ENCODE data around the gene DUS2. TPM values are rescaled to one million over a fixed set of nuclear protein-coding genes. Genes with fewer than 3 reads are reported as not detected.

Gene DUS2
- total RNA-seq, 2 donors from 2014 or later = 23.3 to 43.5 TPM

GRCh38 chr16:68040506-68041288 is 17.6 kb downstream of the DUS2 start:
- no peaks in the 10 kb centered on the region for H3K9me3 Mint-ChIP-seq
- H3K4me3 Mint-ChIP-seq = no peak overlapping the region
- H3K27ac Mint-ChIP-seq = peak overlapping the region; percentile 15 to 72
- H3K27me3 Mint-ChIP-seq = no peaks in the 10 kb centered on the region
- peaks cover 11% of the 10 kb centered on the region for H3K36me3 Mint-ChIP-seq
- peak; percentile 93 to 94 for ATAC-seq
- peak; percentile 89 for DNase-seq (ENCODE audit: low spot score)
- H3K4me1 Mint-ChIP-seq (ENCODE audit: low read depth in 2 of 2) = peaks cover 11 to 27% of the 10 kb centered on the region in 2 donors

GRCh38 chr16:68041783-68042182 is 18.7 kb downstream of the DUS2 start:
- H3K36me3 Mint-ChIP-seq = peaks cover 11% of the 10 kb centered on the region
- H3K27ac Mint-ChIP-seq = no peak overlapping the region
- H3K4me1 Mint-ChIP-seq (ENCODE audit: low read depth in 2 of 2) = peaks cover 8 to 23% of the 10 kb centered on the region in 2 donors
- H3K9me3 Mint-ChIP-seq = no peaks in the 10 kb centered on the region
- H3K4me3 Mint-ChIP-seq = no peak overlapping the region
- DNase-seq (ENCODE audit: low spot score) (no peak), ATAC-seq (no peak)
- H3K27me3 Mint-ChIP-seq = no peaks in the 10 kb centered on the region

GRCh38 chr16:68046106-68046505 is 23.0 kb downstream of the DUS2 start:
- Mint-ChIP-seq H3K4me3 (no peak overlapping the region), H3K9me3 (no peaks in the 10 kb centered on the region), H3K27me3 (no peaks in the 10 kb centered on the region), H3K27ac (no peak overlapping the region), H3K36me3 (peaks cover 4% of the 10 kb centered on the region), H3K4me1 (ENCODE audit: low read depth in 2 of 2) (peaks cover 3 to 8% of the 10 kb centered on the region in 2 donors)
- no peak for DNase-seq (ENCODE audit: low spot score)
- ATAC-seq = no peak

GRCh38 chr16:68047987-68048386 is 24.9 kb downstream of the DUS2 start:
- peaks cover 4% of the 10 kb centered on the region for H3K36me3 Mint-ChIP-seq
- no peak for ATAC-seq

GRCh38 chr16:68049449-68049848 is 26.4 kb downstream of the DUS2 start:
- H3K9me3 Mint-ChIP-seq = no peaks in the 10 kb centered on the region
- no peaks in the 10 kb centered on the region for H3K27me3 Mint-ChIP-seq
- H3K4me1 Mint-ChIP-seq (ENCODE audit: low read depth in 2 of 2) = peaks cover 3 to 14% of the 10 kb centered on the region in 2 donors
- peaks cover 4% of the 10 kb centered on the region for H3K36me3 Mint-ChIP-seq
- H3K27ac Mint-ChIP-seq = no peak overlapping the region
- DNase-seq (ENCODE audit: low spot score) = no peak
- no peak overlapping the region for H3K4me3 Mint-ChIP-seq
- no peak for ATAC-seq

More at GRCh38 chr16:68047987-68048386, 24.9 kb downstream of the DUS2 start:
- no peaks in the 10 kb centered on the region for H3K9me3 Mint-ChIP-seq
- H3K27me3 Mint-ChIP-seq = no peaks in the 10 kb centered on the region
- no peak for DNase-seq (ENCODE audit: low spot score)
- H3K4me3 Mint-ChIP-seq = no peak overlapping the region
- H3K27ac Mint-ChIP-seq = peak overlapping the region in 1 of 2 donors; percentile 22
- peaks cover 3 to 8% of the 10 kb centered on the region in 2 donors for H3K4me1 Mint-ChIP-seq (ENCODE audit: low read depth in 2 of 2)

GRCh38 chr16:68055395-68055794 is 32.3 kb downstream of the DUS2 start:
- Mint-ChIP-seq H3K4me1 (ENCODE audit: low read depth in 2 of 2) (peaks cover 28 to 43% of the 10 kb centered on the region in 2 donors), H3K27me3 (no peaks in the 10 kb centered on the region), H3K4me3 (no peak overlapping the region), H3K9me3 (no peaks in the 10 kb centered on the region), H3K27ac (peak overlapping the region in 1 of 2 donors; percentile 51), H3K36me3 (peaks cover 10% of the 10 kb centered on the region)
- ATAC-seq (no peak), DNase-seq (ENCODE audit: low spot score) (no peak)

GRCh38 chr16:68059804-68060203 is 36.7 kb downstream of the DUS2 start:
- no peaks in the 10 kb centered on the region for H3K9me3 Mint-ChIP-seq
- H3K4me3 Mint-ChIP-seq = peak overlapping the region; percentile 52
- peaks cover 66 to 67% of the 10 kb centered on the region in 2 donors for H3K4me1 Mint-ChIP-seq (ENCODE audit: low read depth in 2 of 2)
- no peak for ATAC-seq
- H3K36me3 Mint-ChIP-seq = peaks cover 10% of the 10 kb centered on the region
- peak overlapping the region; percentile 72 to 79 for H3K27ac Mint-ChIP-seq
- DNase-seq (ENCODE audit: low spot score) = no peak
- no peaks in the 10 kb centered on the region for H3K27me3 Mint-ChIP-seq

- ATAC-seq = no peak
- H3K36me3 Mint-ChIP-seq = peaks cover 6% of the 10 kb centered on the region
Observed at GRCh38 chr16:68061396-68061795, 38.3 kb downstream of the DUS2 start.

GRCh38 chr16:68062910-68063393 is 39.9 kb downstream of the DUS2 start:
- peaks cover 5% of the 10 kb centered on the region for H3K36me3 Mint-ChIP-seq

More at GRCh38 chr16:68061396-68061795, 38.3 kb downstream of the DUS2 start:
- H3K4me1 Mint-ChIP-seq (ENCODE audit: low read depth in 2 of 2) = peaks cover 68% of the 10 kb centered on the region in 2 donors
- H3K27ac Mint-ChIP-seq = peak overlapping the region; percentile 79 to 91
- peak overlapping the region; percentile 86 for H3K4me3 Mint-ChIP-seq
- no peaks in the 10 kb centered on the region for H3K27me3 Mint-ChIP-seq
- no peaks in the 10 kb centered on the region for H3K9me3 Mint-ChIP-seq
- no peak for DNase-seq (ENCODE audit: low spot score)

GRCh38 chr16:68064791-68065365 is 41.8 kb downstream of the DUS2 start:
- Mint-ChIP-seq H3K4me3 (peak overlapping the region; percentile 82), H3K36me3 (peaks cover 7% of the 10 kb centered on the region)

More at GRCh38 chr16:68062910-68063393, 39.9 kb downstream of the DUS2 start:
- peak overlapping the region; percentile 86 for H3K4me3 Mint-ChIP-seq
- ATAC-seq (peak; percentile 87 to 91), DNase-seq (ENCODE audit: low spot score) (peak; percentile 86)
- H3K27ac Mint-ChIP-seq = peak overlapping the region; percentile 79 to 91
- peaks cover 73 to 78% of the 10 kb centered on the region in 2 donors for H3K4me1 Mint-ChIP-seq (ENCODE audit: low read depth in 2 of 2)
- no peaks in the 10 kb centered on the region for H3K27me3 Mint-ChIP-seq
- no peaks in the 10 kb centered on the region for H3K9me3 Mint-ChIP-seq

GRCh38 chr16:68065716-68066305 is 42.7 kb downstream of the DUS2 start:
- Mint-ChIP-seq H3K4me1 (ENCODE audit: low read depth in 2 of 2) (peaks cover 73 to 74% of the 10 kb centered on the region in 2 donors), H3K27ac (peak overlapping the region; percentile 91 to 95), H3K36me3 (peaks cover 7% of the 10 kb centered on the region)

More at GRCh38 chr16:68064791-68065365, 41.8 kb downstream of the DUS2 start:
- Mint-ChIP-seq H3K4me1 (ENCODE audit: low read depth in 2 of 2) (peaks cover 68 to 72% of the 10 kb centered on the region in 2 donors), H3K27me3 (no peaks in the 10 kb centered on the region), H3K9me3 (no peaks in the 10 kb centered on the region), H3K27ac (peak overlapping the region; percentile 91 to 95)
- ATAC-seq (peak; percentile 72 to 78), DNase-seq (ENCODE audit: low spot score) (peak; percentile 76)

GRCh38 chr16:68066763-68067162 is 43.7 kb downstream of the DUS2 start:
- Mint-ChIP-seq H3K36me3 (peaks cover 13% of the 10 kb centered on the region), H3K27ac (peak overlapping the region; percentile 91 to 95), H3K27me3 (no peaks in the 10 kb centered on the region), H3K4me1 (ENCODE audit: low read depth in 2 of 2) (peaks cover 69 to 74% of the 10 kb centered on the region in 2 donors), H3K9me3 (no peaks in the 10 kb centered on the region), H3K4me3 (no peak overlapping the region)
- DNase-seq (ENCODE audit: low spot score) (no peak), ATAC-seq (no peak)

More at GRCh38 chr16:68065716-68066305, 42.7 kb downstream of the DUS2 start:
- no peaks in the 10 kb centered on the region for H3K27me3 Mint-ChIP-seq
- H3K4me3 Mint-ChIP-seq = peak overlapping the region; percentile 3
- H3K9me3 Mint-ChIP-seq = no peaks in the 10 kb centered on the region
- no peak for DNase-seq (ENCODE audit: low spot score)
- ATAC-seq = no peak

- peaks cover 65 to 73% of the 10 kb centered on the region in 2 donors for H3K4me1 Mint-ChIP-seq (ENCODE audit: low read depth in 2 of 2)
- H3K27ac Mint-ChIP-seq = peak overlapping the region in 1 of 2 donors; percentile 88
- ATAC-seq = no peak
- no peak for DNase-seq (ENCODE audit: low spot score)
- H3K36me3 Mint-ChIP-seq = peaks cover 13% of the 10 kb centered on the region
- no peaks in the 10 kb centered on the region for H3K27me3 Mint-ChIP-seq
- no peaks in the 10 kb centered on the region for H3K9me3 Mint-ChIP-seq
- H3K4me3 Mint-ChIP-seq = no peak overlapping the region
Observed at GRCh38 chr16:68068926-68069325, 45.8 kb downstream of the DUS2 start.
